ENCODE results near the gene DUOX1. TPM values are rescaled to one million over a fixed set of nuclear protein-coding genes. Genes with fewer than 3 reads are reported as not detected.

Gene DUOX1
- total RNA-seq, 1 donor from 2014 or later = 0.50 TPM

DNA sequence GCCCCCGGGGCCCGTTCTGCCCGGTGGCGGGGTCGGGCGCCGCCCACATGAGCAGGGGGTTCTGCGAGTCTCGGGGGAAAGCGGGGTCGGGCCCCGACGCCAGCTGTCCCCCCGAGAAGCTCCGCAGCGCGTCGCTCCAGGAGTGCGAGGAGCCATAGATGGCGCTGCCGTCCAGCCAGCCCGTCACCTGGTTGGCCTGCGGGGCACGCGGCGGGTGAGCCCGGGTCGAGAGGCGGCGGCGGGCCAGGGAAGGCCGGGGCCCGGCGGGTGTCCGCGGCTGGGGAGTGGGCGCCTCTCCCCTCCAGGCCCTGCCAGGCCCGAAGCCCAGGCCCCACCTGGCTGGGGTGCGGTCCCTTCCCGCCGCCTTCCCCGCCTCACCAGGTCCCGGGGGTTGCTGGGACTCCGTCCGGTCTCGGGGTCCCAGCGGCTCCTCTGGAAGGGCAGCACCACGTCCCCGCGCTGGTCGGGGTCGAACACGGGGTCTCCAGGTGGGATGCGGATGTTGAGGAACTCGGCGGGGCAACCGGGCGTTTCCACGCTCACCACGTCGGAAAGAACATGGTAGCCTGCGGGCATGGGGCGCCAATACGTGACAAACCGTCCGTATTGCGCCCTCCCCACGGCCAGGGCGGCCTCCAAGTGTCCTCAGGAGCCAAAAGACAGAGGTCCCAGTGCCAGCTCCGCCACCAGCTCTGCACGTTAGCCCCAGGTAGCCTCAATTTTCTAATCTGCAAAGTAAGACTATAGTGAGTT lies 18.2 kb upstream of the DUOX1 start:
- Mint-ChIP-seq H3K27ac (no peak overlapping the region), H3K27me3 (ENCODE audit: low read depth) (peaks cover 66% of the 10 kb centered on the region), H3K36me3 (ENCODE audit: low read depth) (no peaks in the 10 kb centered on the region), H3K4me3 (ENCODE audit: low read depth) (no peak overlapping the region), H3K4me1 (ENCODE audit: low read depth) (peaks cover 11% of the 10 kb centered on the region), H3K9me3 (no peaks in the 10 kb centered on the region)
- intact Hi-C loops (cut with micrococcal nuclease) = no loop called here
- DNase-seq (ENCODE audit: low spot score) = no peak

DNA sequence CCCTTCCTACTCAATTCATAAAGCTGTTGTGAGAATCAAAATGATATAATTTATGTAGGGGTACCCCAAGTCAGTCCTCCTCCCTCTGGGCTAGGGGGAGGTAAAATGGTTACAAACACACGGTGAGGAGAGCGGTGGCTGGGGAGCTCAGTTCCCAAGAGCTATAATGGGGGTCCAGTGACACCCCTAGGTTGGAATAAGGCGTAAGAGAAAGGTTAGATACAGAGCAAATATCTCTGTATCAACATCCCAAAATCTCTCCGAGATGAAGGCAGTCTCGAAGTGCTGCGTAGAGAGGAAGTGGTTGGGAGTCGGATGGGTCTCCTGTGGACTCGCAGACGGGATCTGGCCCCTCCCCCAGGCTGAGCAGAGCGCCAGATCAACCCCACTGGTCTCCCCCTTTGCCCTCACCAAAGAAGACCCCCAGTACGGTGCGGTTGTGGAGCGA lies 17.6 kb upstream of the DUOX1 start:
- no peaks in the 10 kb centered on the region for H3K9me3 Mint-ChIP-seq
- peaks cover 11% of the 10 kb centered on the region for H3K4me1 Mint-ChIP-seq (ENCODE audit: low read depth)
- H3K4me3 Mint-ChIP-seq (ENCODE audit: low read depth) = no peak overlapping the region
- no peaks in the 10 kb centered on the region for H3K36me3 Mint-ChIP-seq (ENCODE audit: low read depth)
- H3K27me3 Mint-ChIP-seq (ENCODE audit: low read depth) = peaks cover 68% of the 10 kb centered on the region
- DNase-seq (ENCODE audit: low spot score) = no peak
- no peak overlapping the region for H3K27ac Mint-ChIP-seq
- intact Hi-C loops (cut with micrococcal nuclease) = no loop called here

DNA sequence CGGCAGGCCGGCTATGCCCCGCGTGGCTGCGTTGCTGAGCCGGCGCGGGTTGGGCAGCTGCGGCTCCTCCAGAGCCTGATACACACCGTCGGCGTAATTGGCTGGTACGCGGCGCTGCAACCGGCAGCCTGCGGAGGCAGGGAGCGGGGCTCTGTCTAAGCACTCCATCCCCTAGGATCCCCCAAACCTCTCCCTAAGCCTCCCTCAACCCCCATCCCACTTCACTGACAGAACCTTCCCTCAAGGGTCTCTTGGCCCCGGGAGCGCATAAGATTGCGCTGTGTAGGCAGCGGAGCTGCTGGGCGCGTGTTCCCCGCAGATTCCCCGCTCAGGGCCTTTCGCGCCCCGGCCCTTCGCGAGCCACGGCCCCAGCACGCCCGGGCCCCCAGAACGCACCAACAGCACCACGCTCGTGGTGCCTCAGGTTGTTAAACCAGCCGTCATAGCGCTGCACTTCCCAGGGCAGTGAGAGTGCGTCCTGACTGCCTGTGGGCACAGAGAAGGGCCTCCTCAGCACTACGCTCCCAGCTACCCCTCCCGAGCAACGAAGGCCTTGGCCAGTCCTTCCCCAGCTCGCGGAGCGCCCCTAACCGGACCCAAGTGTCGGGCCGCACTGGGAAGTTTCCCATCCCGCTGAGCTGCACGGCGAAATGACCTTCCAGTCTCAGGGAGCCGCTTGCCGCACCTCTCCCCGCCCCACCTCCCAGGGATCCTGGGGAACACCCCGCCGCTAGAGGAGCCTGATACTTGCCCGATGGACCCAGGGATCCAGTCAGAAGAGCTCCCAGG lies 17.0 kb upstream of the DUOX1 start:
- peaks cover 74% of the 10 kb centered on the region for H3K27me3 Mint-ChIP-seq (ENCODE audit: low read depth)
- no peak for DNase-seq (ENCODE audit: low spot score)
- peaks cover 12% of the 10 kb centered on the region for H3K4me1 Mint-ChIP-seq (ENCODE audit: low read depth)

DNA sequence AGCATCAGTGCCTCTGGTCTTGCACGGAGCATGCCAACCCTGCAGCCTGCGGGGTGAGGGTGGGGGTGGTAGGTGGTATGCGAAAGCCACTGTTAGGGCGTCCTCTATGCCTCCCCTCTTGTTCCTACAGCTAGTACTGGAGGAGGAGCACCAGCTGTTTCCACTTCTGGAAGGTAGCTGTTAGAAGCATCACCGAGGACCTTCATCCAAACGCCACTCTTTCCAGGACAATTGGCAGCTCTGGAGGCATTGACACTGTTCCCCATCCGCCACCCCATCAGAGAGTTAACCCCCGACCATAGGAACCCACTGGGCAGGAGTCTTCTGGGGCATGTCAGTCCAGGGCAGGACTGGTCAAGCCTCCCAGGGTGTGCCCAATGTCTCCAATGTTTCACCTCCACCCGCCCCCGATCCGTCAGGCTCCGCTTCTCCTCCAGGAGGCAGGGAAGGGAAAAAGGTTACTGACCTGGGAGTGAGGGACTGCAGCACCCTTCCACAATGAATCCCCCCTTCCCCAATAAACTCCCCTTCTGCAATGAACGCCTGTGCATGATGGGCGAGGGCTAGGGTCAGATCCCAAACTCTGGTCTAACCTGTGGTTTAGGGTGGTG lies 16.3 kb upstream of the DUOX1 start:
- H3K4me3 Mint-ChIP-seq (ENCODE audit: low read depth) = no peak overlapping the region
- H3K9me3 Mint-ChIP-seq = no peaks in the 10 kb centered on the region
- intact Hi-C loops (cut with micrococcal nuclease) = no loop called here

More for the DNA sequence above, 17.0 kb upstream of the DUOX1 start:
- Mint-ChIP-seq H3K27ac (no peak overlapping the region), H3K36me3 (ENCODE audit: low read depth) (no peaks in the 10 kb centered on the region), H3K4me3 (ENCODE audit: low read depth) (no peak overlapping the region), H3K9me3 (no peaks in the 10 kb centered on the region)
- intact Hi-C loops (cut with micrococcal nuclease) = no loop called here

DNA sequence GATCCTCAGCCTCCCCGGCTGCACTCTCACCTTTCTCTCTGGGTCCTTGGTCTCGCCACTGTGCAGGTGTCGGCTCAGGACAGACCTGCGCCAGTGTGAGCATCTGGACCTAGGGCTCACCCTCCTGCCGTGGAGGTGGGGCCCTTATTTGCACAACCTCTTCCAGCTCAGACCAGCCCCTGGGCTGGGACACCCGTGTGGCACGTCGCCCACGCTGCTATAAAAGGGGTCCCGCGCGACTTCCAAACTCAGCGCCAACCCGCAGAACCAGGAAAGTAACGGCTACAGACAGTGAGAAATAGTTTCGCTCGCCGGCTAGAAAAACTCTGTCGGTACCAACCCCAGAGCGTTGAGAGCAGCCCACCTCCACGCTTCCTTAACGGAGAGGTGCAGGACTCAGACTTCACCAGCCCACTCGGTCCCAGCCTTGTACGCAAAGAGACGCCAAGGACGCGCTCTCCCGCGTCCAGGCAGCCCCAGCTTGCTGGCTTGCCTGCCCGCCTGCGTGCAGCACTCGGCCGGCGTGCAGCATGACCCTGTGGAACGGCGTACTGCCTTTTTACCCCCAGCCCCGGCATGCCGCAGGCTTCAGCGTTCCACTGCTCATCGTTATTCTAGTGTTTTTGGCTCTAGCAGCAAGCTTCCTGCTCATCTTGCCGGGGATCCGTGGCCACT lies 15.6 kb upstream of the DUOX1 start, which contains the start of the genes DUOX2 and DUOXA2:
TSS of gene DUOX2 (minus strand) at position 97 of the 675 bp plus-strand sequence. CDS start 761 bp downstream, outside the sequence.
TSS of gene DUOXA2 (plus strand) at position 251 of the 675 bp plus-strand sequence. CDS start at position 531, 280 bp downstream.
- peaks cover 14% of the 10 kb centered on the region for H3K4me1 Mint-ChIP-seq (ENCODE audit: low read depth)
- no peaks in the 10 kb centered on the region for H3K36me3 Mint-ChIP-seq (ENCODE audit: low read depth)
- peaks cover 77% of the 10 kb centered on the region for H3K27me3 Mint-ChIP-seq (ENCODE audit: low read depth)
- intact Hi-C loops (cut with micrococcal nuclease) = no loop called here
- H3K27ac Mint-ChIP-seq = peak within 1 kb of the TSS; percentile 43
- no peak within 1 kb of the TSS for H3K4me3 Mint-ChIP-seq (ENCODE audit: low read depth)
- DNase-seq (ENCODE audit: low spot score) = no peak
- no peaks in the 10 kb centered on the region for H3K9me3 Mint-ChIP-seq

More for the DNA sequence above, 16.3 kb upstream of the DUOX1 start:
- Mint-ChIP-seq H3K4me1 (ENCODE audit: low read depth) (peaks cover 14% of the 10 kb centered on the region), H3K27me3 (ENCODE audit: low read depth) (peaks cover 81% of the 10 kb centered on the region), H3K36me3 (ENCODE audit: low read depth) (no peaks in the 10 kb centered on the region), H3K27ac (no peak overlapping the region)
- DNase-seq (ENCODE audit: low spot score) = no peak

DNA sequence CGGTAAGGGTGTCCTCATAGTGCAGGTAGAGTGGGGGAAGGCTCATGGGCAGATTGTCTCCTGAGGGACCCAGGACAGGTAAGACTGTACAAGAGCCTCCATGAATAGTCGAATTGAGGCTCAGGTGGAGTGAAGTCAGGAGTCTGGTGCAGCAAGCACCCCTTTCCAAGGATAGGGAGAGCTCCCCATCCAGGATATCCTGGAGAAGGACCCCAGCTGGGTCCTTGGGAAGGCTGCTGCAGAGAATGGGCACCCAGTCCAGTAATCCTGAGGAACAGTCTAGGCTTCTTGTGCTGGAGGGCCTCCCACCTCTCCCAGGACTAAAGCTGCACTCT lies 15.1 kb upstream of the DUOX1 start:
- no peak overlapping the region for H3K4me3 Mint-ChIP-seq (ENCODE audit: low read depth)
- peaks cover 14% of the 10 kb centered on the region for H3K4me1 Mint-ChIP-seq (ENCODE audit: low read depth)
- no peak for DNase-seq (ENCODE audit: low spot score)
- no peaks in the 10 kb centered on the region for H3K9me3 Mint-ChIP-seq
- intact Hi-C loops (cut with micrococcal nuclease) = no loop called here
- peaks cover 77% of the 10 kb centered on the region for H3K27me3 Mint-ChIP-seq (ENCODE audit: low read depth)
- no peak overlapping the region for H3K27ac Mint-ChIP-seq
- H3K36me3 Mint-ChIP-seq (ENCODE audit: low read depth) = no peaks in the 10 kb centered on the region

DNA sequence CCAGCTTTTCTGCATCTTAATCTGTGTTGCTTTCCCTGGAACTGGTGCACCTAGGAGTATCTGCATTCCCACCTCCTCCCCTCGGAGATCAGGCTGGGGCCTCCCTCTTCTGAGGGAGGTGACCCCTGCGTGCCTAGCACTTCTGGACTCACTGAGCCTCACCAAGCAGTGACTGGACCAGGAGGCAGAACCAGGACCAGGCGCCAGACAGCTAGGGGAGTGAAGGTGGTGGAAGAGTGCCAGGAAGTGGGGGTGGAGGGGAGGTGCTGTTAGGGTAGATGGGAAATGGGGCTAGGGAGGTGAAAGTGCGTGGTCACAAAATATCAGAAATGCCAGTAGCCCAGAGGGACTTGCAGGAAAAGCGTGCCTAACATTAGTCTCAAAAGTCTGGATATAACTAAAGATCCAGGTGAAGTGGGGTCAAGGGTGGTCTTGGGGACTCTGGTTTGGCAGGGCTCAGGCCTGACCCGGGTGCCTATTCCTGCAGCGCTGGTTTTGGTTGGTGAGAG lies 14.4 kb upstream of the DUOX1 start:
- Mint-ChIP-seq H3K36me3 (ENCODE audit: low read depth) (no peaks in the 10 kb centered on the region), H3K4me1 (ENCODE audit: low read depth) (peaks cover 14% of the 10 kb centered on the region), H3K9me3 (no peaks in the 10 kb centered on the region), H3K27me3 (ENCODE audit: low read depth) (peaks cover 70% of the 10 kb centered on the region), H3K4me3 (ENCODE audit: low read depth) (no peak overlapping the region), H3K27ac (no peak overlapping the region)
- no peak for DNase-seq (ENCODE audit: low spot score)
- intact Hi-C loops (cut with micrococcal nuclease) = no loop called here

DNA sequence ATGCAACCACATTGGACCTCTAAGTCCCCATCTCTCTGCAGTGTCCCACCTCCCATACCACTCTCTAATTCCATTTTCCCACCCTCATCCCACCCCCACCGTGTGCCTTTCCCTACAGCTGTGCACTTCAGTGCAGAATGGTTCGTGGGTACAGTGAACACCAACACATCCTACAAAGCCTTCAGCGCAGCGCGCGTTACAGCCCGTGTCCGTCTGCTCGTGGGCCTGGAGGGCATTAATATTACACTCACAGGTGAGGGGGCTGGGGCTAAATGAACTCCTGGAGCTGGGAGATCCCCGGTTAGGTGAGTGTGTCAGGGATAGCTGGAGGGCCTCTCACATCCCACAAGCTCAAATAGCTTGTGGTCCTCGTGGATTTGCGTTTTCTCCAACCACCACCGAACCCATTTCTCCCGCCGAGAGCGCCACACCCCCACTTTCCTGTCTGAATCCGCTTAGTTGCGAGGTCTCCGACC lies 13.8 kb upstream of the DUOX1 start:
- H3K27me3 Mint-ChIP-seq (ENCODE audit: low read depth) = peaks cover 70% of the 10 kb centered on the region
- H3K36me3 Mint-ChIP-seq (ENCODE audit: low read depth) = no peaks in the 10 kb centered on the region
- H3K27ac Mint-ChIP-seq = no peak overlapping the region
- intact Hi-C loops (cut with micrococcal nuclease) = no loop called here
- H3K4me1 Mint-ChIP-seq (ENCODE audit: low read depth) = peaks cover 14% of the 10 kb centered on the region
- H3K9me3 Mint-ChIP-seq = no peaks in the 10 kb centered on the region
- no peak overlapping the region for H3K4me3 Mint-ChIP-seq (ENCODE audit: low read depth)
- DNase-seq (ENCODE audit: low spot score) = no peak

DNA sequence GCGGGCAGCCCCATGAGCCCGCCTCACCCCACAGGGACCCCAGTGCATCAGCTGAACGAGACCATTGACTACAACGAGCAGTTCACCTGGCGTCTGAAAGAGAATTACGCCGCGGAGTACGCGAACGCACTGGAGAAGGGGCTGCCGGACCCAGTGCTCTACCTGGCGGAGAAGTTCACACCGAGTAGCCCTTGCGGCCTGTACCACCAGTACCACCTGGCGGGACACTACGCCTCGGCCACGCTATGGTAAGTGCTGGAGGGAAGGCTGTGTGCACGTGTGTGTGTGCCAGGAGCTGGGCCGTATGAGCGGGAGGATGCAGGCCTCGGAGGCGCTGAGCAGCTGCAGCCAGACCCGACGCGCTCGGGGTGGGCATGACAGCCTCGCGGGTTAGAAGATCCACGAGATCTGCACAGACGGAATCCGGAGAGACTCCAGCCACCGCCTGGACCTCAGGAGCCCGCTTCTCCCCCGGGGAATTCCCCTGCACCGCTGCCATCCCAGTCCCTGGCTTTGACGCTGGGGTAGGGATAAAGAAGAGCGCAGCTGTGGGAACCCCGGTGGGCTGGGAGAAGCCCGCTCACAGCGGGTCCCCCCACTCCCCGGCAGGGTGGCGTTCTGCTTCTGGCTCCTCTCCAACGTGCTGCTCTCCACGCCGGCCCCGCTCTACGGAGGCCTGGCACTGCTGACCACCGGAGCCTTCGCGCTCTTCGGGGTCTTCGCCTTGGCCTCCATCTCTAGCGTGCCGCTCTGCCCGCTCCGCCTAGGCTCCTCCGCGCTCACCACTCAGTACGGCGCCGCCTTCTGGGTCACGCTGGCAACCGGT lies 13.1 kb upstream of the DUOX1 start:
- H3K4me3 Mint-ChIP-seq (ENCODE audit: low read depth) = no peak overlapping the region
- H3K4me1 Mint-ChIP-seq (ENCODE audit: low read depth) = peaks cover 14% of the 10 kb centered on the region
- H3K27me3 Mint-ChIP-seq (ENCODE audit: low read depth) = peaks cover 70% of the 10 kb centered on the region
- intact Hi-C loops (cut with micrococcal nuclease) = no loop called here
- H3K36me3 Mint-ChIP-seq (ENCODE audit: low read depth) = no peaks in the 10 kb centered on the region
- H3K27ac Mint-ChIP-seq = no peak overlapping the region
- no peaks in the 10 kb centered on the region for H3K9me3 Mint-ChIP-seq
- no peak for DNase-seq (ENCODE audit: low spot score)

DNA sequence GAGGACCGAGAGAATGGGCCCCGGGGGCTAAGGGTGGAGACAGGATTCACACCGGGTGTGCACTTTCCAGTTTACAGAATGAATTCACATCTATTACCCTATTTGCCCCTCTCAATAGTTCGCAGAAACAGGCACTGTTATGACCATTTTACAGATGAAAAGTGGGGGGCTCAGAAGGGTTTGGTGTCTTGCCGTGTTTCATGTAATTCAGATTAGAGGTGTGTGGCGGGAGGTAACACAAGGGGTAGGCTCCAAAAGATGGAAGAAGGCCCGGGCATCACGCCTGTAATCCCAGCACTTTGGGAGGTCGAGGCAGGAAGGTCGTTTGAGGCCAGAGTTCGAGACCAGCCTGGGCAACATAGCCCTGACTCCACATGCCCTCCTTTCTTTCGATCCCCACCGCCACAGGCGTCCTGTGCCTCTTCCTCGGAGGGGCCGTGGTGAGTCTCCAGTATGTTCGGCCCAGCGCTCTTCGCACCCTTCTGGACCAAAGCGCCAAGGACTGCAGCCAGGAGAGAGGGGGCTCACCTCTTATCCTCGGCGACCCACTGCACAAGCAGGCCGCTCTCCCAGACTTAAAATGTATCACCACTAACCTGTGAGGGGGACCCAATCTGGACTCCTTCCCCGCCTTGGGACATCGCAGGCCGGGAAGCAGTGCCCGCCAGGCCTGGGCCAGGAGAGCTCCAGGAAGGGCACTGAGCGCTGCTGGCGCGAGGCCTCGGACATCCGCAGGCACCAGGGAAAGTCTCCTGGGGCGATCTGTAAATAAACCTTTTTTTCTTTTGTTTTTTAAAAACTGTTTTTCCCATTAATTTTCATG lies 12.3 kb upstream of the DUOX1 start:
- Mint-ChIP-seq H3K27ac (no peak overlapping the region), H3K9me3 (no peaks in the 10 kb centered on the region), H3K27me3 (ENCODE audit: low read depth) (peaks cover 62% of the 10 kb centered on the region), H3K4me1 (ENCODE audit: low read depth) (peaks cover 9% of the 10 kb centered on the region), H3K4me3 (ENCODE audit: low read depth) (peak overlapping the region; percentile 52), H3K36me3 (ENCODE audit: low read depth) (no peaks in the 10 kb centered on the region)
- intact Hi-C loops (cut with micrococcal nuclease) = no loop called here
- no peak for DNase-seq (ENCODE audit: low spot score)

DNA sequence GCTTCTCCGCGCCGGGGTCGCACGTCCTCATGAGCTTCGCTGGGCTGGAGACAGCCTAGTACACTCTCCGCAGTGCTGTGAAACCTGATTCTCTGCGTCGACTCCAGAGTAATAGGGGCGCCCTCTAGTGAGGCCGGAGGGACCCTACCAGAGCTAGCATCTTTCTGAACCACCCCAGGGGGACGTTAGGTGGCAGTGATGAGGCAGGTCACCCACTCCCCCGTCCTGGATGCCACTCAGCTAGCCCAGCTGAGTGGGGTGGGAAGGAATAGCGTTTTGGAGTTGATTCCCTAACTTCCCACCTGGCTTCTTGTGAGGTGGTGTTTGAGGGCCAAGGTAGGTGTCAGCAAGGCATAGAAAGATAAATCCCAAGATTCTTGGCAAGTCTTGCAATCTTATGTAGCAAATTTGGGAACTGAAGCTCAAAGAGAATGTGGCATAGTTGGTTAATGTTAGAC lies 11.6 kb upstream of the DUOX1 start:
- peak; percentile 78 for DNase-seq (ENCODE audit: low spot score)
- Mint-ChIP-seq H3K4me1 (ENCODE audit: low read depth) (peaks cover 9% of the 10 kb centered on the region), H3K9me3 (no peaks in the 10 kb centered on the region), H3K27ac (no peak overlapping the region), H3K27me3 (ENCODE audit: low read depth) (peaks cover 59% of the 10 kb centered on the region), H3K4me3 (ENCODE audit: low read depth) (peak overlapping the region; percentile 52), H3K36me3 (ENCODE audit: low read depth) (no peaks in the 10 kb centered on the region)
- intact Hi-C loops (cut with micrococcal nuclease) = no loop called here
